Measurements from ENCODE around the gene PLXNB1. TPM values are rescaled to one million over a fixed set of nuclear protein-coding genes. Genes with fewer than 3 reads are reported as not detected.

PLXNB1 gene
- total RNA-seq, 1 donor from 2014 or later, result 160 TPM

GRCh38 chr3:48459773-48460516 is 30.1 kb upstream of the PLXNB1 start:
- Histone ChIP-seq H3K4me1 (peaks cover 0 to 1% of the 10 kb centered on the region in 2 donors), H3K27ac (no peak overlapping the region), H3K4me3 (no peak overlapping the region), H3K36me3 (peaks cover 47 to 62% of the 10 kb centered on the region in 2 donors), H3K9me3 (no peaks in the 10 kb centered on the region), H3K27me3 (no peaks in the 10 kb centered on the region)
- intact Hi-C loops (cut with DNase I), result no loop called here
- DNase-seq (ENCODE audit: low spot score in 2 of 2), result no peak
- TF ChIP-seq CTCF (IDR thresholded peaks at IDR 0.05), result no peak

GRCh38 chr3:48459331-48459730 is 29.4 kb upstream of the PLXNB1 start:
- H3K4me3 ChIP-seq, result no peak overlapping the region
- no peaks in the 10 kb centered on the region for H3K4me1 ChIP-seq
- no peak for DNase-seq (ENCODE audit: low spot score in 2 of 2)
- H3K27me3 ChIP-seq, result no peaks in the 10 kb centered on the region
- H3K36me3 ChIP-seq, result peaks cover 49 to 68% of the 10 kb centered on the region in 2 donors
- intact Hi-C loops (cut with DNase I), result no loop called here
- H3K27ac ChIP-seq, result no peak overlapping the region
- H3K9me3 ChIP-seq, result no peaks in the 10 kb centered on the region
- TF ChIP-seq CTCF (IDR thresholded peaks at IDR 0.05), result no peak

- intact Hi-C loops (cut with DNase I), result no loop called here
- H3K9me3 ChIP-seq, result no peaks in the 10 kb centered on the region
- H3K36me3 ChIP-seq, result peaks cover 70 to 94% of the 10 kb centered on the region in 2 donors
Observed at GRCh38 chr3:48456456-48456855, 26.6 kb upstream of the PLXNB1 start.

GRCh38 chr3:48451270-48451669 is 21.4 kb upstream of the PLXNB1 start:
- no peak for TF ChIP-seq CTCF (IDR thresholded peaks at IDR 0.05)
- H3K27me3 ChIP-seq, result no peaks in the 10 kb centered on the region
- DNase-seq (ENCODE audit: low spot score in 2 of 2), result no peak
- H3K9me3 ChIP-seq, result no peaks in the 10 kb centered on the region
- H3K36me3 ChIP-seq, result peaks cover 38 to 54% of the 10 kb centered on the region in 2 donors
- intact Hi-C loops (cut with DNase I), result no loop called here
- no peak overlapping the region for H3K4me3 ChIP-seq
- H3K4me1 ChIP-seq, result peaks cover 3 to 6% of the 10 kb centered on the region in 2 donors
- no peak overlapping the region for H3K27ac ChIP-seq

More at GRCh38 chr3:48456456-48456855, 26.6 kb upstream of the PLXNB1 start:
- no peak for TF ChIP-seq CTCF (IDR thresholded peaks at IDR 0.05)
- Histone ChIP-seq H3K27me3 (no peaks in the 10 kb centered on the region), H3K4me1 (no peaks in the 10 kb centered on the region), H3K27ac (no peak overlapping the region), H3K4me3 (no peak overlapping the region)
- no peak for DNase-seq (ENCODE audit: low spot score in 2 of 2)

- no peaks in the 10 kb centered on the region for H3K27me3 ChIP-seq
- peak in 1 of 2 donors; percentile 95 for DNase-seq (ENCODE audit: low spot score in 2 of 2)
- intact Hi-C loops (cut with DNase I), result loop anchor here (1.0 to 2.0 kb wide), 2 partner anchors 18 to 27 kb away; no protein-coding TSS in a partner anchor
- peaks cover 4 to 17% of the 10 kb centered on the region in 2 donors for H3K4me1 ChIP-seq
- H3K9me3 ChIP-seq, result no peaks in the 10 kb centered on the region
- TF ChIP-seq CTCF (IDR thresholded peaks at IDR 0.05), result no peak
- H3K4me3 ChIP-seq, result peak within 1 kb of the TSS; percentile 74 to 94
- peaks cover 25 to 35% of the 10 kb centered on the region in 2 donors for H3K36me3 ChIP-seq
- peak within 1 kb of the TSS; percentile 89 to 91 for H3K27ac ChIP-seq
Observed at GRCh38 chr3:48446425-48447193, 16.7 kb upstream of the PLXNB1 start, which contains the start of gene ATRIP. ATRIP (plus strand) TSS chr3:48446737; CDS start chr3:48446846, 109 bp downstream.

All from ascending aorta (tissue), 2 donors.